IgD-negative memory B cell (primary cell): ENCODE results near the gene CTXN1. TPM values are rescaled to one million over a fixed set of nuclear protein-coding genes. Genes with fewer than 3 reads are reported as not detected.

Experiments
- H3K27ac Mint-ChIP-seq, 3 donors: one replicate each; pipeline ENCODE4 v1.8.0; 2020 to 2022; ENCODE audit warnings: mild to moderate bottlenecking in 3 of 3, mixed read lengths in 3 of 3, moderate library complexity in 1 of 3
- H3K27me3 Mint-ChIP-seq: one replicate; pipeline ENCODE4 v1.8.0; 2021; ENCODE audit warnings: mixed read lengths
- H3K36me3 Mint-ChIP-seq: one replicate; pipeline ENCODE4 v1.8.0; 2020; ENCODE audit warnings: mild to moderate bottlenecking, mixed read lengths
- H3K4me1 Mint-ChIP-seq, 3 donors: one replicate each; pipeline ENCODE4 v1.8.0; 2020 to 2022; ENCODE audit warnings: mixed read lengths in 3 of 3, mild to moderate bottlenecking in 1 of 3
- H3K4me3 Mint-ChIP-seq, 4 donors: one replicate each; pipeline ENCODE4 v1.8.0; 2020 to 2022; ENCODE audit warnings: mild to moderate bottlenecking in 4 of 4, mixed read lengths in 4 of 4, moderate library complexity in 3 of 4
- H3K9me3 Mint-ChIP-seq, 3 donors: one replicate each; pipeline ENCODE4 v1.8.0; 2020 to 2021; ENCODE audit warnings: mixed read lengths in 3 of 3, mild to moderate bottlenecking in 1 of 3
- polyA plus RNA-seq: library from polyadenylated mRNA; unstranded; fragments of 300-500 nt; fragmentation: Illumina TruSeq; gene quantifications from one replicate; pipeline ENCODE4 v1.2.3, GENCODE V29; 2021

Gene CTXN1
- polyA plus RNA-seq, 1 donor from 2014 or later: not detected

DNA sequence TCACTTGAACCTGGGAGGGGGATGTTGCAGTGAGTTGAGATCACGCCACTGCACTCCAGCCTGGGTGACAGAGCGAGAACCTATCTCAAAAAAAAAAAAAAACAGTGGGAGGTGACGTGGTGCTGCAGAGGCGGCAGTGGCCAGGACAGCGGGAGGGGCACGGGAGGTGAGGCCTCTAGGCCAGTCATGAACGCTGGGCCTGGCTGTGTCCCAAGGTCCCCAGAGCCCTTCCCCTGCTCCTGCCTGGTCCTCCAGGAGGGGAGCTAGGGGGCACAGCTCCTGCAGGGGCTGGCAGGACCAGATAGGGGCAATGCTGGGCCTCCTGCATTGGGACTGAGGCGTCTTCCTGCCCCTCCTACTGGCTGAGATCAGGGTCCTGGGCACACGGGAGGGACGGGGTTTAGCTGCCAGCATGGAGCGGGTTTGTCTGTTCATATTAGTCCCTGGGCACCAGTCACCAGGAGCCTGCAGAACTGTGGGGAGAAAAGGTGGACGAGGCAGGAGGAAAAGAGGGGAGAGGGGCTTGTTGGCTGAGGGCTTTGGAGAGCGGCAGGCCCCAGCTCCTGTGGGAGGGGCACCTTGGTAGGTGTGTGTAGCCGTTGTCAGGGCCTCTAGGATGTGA is 17.7 kb downstream of the CTXN1 start:
- peak overlapping the region in 1 of 4 donors; percentile 49 for H3K4me3 Mint-ChIP-seq
- peak overlapping the region in 1 of 3 donors; percentile 82 for H3K27ac Mint-ChIP-seq
- H3K27me3 Mint-ChIP-seq: no peaks in the 10 kb centered on the region
- H3K4me1 Mint-ChIP-seq: peaks cover 9 to 13% (median 12%) of the 10 kb centered on the region in 3 donors
- H3K9me3 Mint-ChIP-seq: no peaks in the 10 kb centered on the region
- H3K36me3 Mint-ChIP-seq: peaks cover 6% of the 10 kb centered on the region

DNA sequence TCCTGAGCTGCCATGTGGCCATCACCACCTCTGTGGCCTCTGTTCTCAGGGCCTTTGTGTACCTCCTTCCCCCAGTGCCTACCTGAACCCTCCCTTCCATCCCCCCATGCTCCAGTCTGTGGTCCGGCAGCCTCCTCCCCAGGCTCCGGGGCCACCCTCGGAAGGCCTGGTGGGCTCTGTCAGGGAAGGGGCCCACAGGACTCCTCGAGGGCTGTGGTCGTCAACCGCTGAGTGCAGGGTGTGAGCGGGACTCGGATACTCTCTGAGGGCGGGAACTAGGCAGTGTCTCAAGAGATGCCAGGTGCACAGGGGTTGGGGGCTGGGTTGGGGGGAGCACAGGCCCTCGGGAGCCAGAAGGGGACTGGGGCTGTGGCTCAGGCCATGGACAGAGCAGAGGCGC is 18.4 kb downstream of the CTXN1 start:
- Mint-ChIP-seq H3K4me1 (peaks cover 11 to 14% (median 13%) of the 10 kb centered on the region in 3 donors), H3K4me3 (no peak overlapping the region), H3K27ac (peak overlapping the region in 2 of 3 donors; percentile 50 to 82), H3K27me3 (no peaks in the 10 kb centered on the region), H3K9me3 (no peaks in the 10 kb centered on the region), H3K36me3 (peaks cover 2% of the 10 kb centered on the region)

DNA sequence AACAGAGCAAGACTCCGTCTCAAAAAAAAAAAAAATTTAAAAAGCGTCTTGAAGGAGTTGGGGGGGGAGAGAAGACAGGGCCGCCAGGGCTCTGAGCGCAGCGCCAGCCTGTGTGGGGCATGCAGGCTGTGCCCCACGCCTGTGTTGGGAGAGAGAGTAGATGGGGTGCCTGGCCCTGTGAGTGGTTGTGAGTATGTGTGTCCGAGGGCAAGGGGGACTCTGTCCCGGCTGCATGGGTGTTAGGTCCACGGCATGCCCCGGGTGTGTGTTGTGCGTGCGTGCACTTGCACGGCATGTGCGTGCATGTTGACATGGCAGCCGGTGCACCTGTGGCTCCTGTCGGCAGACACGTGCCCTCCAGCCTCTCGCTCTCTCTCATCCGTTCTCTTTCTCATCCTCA is 18.8 kb downstream of the CTXN1 start:
- peaks cover 13 to 15% (median 13%) of the 10 kb centered on the region in 3 donors for H3K4me1 Mint-ChIP-seq
- H3K4me3 Mint-ChIP-seq: no peak overlapping the region

DNA sequence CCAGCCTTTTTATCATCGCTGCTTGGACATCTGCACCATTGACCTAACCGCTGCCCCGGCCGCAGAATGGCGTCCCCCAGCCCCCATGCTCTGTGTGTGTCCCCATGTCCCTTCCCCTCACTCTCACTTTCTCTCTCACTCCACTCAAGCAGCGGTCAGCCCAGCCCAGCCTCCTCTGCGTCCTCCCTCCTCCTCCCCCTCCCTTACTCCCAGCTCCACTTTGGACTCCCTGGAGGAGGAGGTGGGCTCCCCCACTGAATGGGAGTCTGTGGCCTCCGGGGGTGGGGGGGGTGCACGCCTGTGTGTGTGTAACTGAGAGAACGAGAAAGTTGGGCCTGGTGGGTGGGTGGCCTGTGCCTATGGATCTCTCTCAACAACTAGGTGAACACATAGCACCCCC is 20.1 kb downstream of the CTXN1 start:
- Mint-ChIP-seq H3K9me3 (no peaks in the 10 kb centered on the region), H3K27ac (peak overlapping the region in 2 of 3 donors; percentile 79 to 97), H3K4me1 (peaks cover 13 to 15% (median 13%) of the 10 kb centered on the region in 3 donors), H3K4me3 (peak overlapping the region; percentile 50 to 88 (median 73)), H3K27me3 (no peaks in the 10 kb centered on the region), H3K36me3 (no peaks in the 10 kb centered on the region)

More for the DNA sequence above, 18.8 kb downstream of the CTXN1 start:
- Mint-ChIP-seq H3K27ac (peak overlapping the region in 2 of 3 donors; percentile 50 to 82), H3K27me3 (no peaks in the 10 kb centered on the region), H3K36me3 (peaks cover 2% of the 10 kb centered on the region), H3K9me3 (no peaks in the 10 kb centered on the region)

DNA sequence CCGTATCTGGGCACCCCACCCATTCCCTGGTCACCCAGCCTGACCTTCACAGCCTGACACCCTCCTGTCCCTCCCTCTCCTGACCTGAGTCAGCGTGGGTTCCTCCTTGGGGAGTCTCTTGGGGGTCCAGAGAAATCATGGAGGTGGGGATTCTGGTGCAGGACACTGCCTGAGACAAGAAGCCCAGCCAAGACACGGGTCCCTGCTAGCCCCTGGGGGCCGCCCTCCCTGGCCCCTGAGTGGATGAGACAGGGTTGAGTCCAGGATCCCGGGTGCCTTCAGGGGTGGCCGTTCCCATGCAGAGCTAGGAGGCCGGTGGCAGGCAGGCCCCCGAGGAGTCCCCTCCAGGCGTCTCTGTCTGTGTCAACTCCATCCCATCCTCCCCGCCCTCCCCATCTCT is 20.7 kb downstream of the CTXN1 start:
- H3K36me3 Mint-ChIP-seq: no peaks in the 10 kb centered on the region
- peak overlapping the region; percentile 79 to 97 (median 89) for H3K27ac Mint-ChIP-seq
- peaks cover 13 to 15% (median 13%) of the 10 kb centered on the region in 3 donors for H3K4me1 Mint-ChIP-seq
- H3K27me3 Mint-ChIP-seq: no peaks in the 10 kb centered on the region
- H3K4me3 Mint-ChIP-seq: peak overlapping the region; percentile 85 to 94 (median 90)
- H3K9me3 Mint-ChIP-seq: no peaks in the 10 kb centered on the region

DNA sequence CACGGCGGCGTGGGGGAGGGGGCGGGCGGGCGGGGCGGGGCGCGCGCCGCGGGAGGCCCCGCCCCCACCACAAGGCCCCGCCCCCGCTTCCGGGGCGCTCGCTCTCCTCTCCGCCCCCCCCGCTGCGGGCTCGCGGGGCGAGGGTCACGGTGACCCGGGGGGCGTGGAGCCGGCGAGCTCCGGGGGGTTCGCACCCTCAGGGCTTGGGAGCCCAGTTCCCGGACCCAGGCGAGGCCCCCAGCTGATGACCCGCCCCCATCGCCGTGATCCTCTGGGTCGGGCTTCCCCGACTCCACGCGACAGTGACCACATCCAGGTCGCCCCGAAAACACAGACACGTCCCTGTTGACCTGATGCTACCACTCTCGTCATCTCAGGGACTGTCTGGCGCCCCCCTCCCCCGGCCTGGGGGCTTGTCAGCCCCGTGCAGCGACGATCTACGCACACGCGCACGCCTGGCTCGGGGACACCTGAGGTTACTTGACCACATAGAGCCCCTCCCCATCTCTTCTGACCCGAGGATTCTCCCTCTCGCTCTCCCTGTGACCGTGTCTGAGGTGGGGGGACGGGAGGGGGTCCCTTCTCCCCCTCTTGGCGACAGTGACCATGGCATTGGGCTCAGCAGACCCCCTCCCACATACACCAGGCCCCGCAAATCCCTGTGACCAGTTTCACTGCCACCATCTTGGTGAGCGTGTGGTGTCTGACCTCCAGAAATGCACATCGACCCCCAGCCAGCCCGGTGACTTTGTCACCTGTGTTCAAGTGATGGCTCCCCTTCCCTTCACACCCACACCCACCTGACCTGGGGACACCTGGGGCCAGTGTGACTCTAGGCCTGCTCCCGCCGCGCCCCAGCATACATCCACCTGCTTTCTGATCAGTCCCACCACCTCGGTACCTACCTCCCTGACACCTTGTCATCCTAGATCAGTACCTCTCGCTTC is 21.6 kb downstream of the CTXN1 start:
- Mint-ChIP-seq H3K9me3 (no peaks in the 10 kb centered on the region), H3K27me3 (no peaks in the 10 kb centered on the region), H3K4me1 (peaks cover 13 to 15% (median 13%) of the 10 kb centered on the region in 3 donors)

DNA sequence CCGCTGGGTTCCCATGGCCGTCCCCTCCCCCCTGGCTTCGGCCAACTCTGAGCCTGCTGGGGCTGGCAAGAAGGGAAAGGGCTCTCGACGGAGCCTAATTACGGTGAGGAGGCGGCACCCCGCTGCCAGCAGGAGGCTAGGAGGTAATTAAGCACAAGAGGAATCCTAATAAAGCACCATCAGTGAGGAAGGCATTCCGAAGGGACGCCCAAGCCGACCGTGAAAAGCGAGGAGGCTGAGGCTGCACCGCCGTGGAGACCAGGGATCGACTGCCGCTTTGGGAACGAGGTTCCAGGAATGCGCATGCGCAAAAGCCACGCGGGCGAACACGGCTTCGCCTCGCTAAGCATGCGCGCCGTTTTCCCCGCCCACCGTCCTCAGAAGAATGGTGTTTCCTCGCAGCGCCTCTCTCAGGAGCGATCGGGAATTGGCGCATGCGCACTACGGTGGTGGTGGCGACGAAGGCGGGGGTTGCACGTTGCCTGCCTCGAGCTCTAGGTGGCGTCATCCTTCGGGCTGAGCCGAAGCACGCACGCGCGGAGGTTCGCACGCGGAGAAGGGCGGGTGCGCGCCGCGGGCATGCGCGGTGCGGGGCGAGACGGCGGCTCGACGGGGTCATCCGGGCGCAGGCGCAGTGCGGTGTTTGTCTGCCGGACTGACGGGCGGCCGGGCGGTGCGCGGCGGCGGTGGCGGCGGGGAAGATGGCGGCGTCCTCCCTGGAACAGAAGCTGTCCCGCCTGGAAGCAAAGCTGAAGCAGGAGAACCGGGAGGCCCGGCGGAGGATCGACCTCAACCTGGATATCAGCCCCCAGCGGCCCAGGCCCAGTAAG is 22.5 kb downstream of the CTXN1 start, which contains the start of gene MAP2K7:
TSS of gene MAP2K7 (plus strand) at position 634 of the 830 bp plus-strand sequence. CDS start at position 702, 68 bp downstream.
- Mint-ChIP-seq H3K4me3 (peak within 1 kb of the TSS; percentile 85 to 95 (median 90)), H3K27me3 (no peaks in the 10 kb centered on the region), H3K27ac (peak within 1 kb of the TSS; percentile 97 to 99 (median 98)), H3K4me1 (peaks cover 13 to 15% (median 13%) of the 10 kb centered on the region in 3 donors), H3K36me3 (no peaks in the 10 kb centered on the region), H3K9me3 (no peaks in the 10 kb centered on the region)

More for the DNA sequence above, 21.6 kb downstream of the CTXN1 start:
- Mint-ChIP-seq H3K27ac (peak overlapping the region; percentile 89 to 98 (median 97)), H3K36me3 (no peaks in the 10 kb centered on the region), H3K4me3 (peak overlapping the region; percentile 85 to 94 (median 90))

DNA sequence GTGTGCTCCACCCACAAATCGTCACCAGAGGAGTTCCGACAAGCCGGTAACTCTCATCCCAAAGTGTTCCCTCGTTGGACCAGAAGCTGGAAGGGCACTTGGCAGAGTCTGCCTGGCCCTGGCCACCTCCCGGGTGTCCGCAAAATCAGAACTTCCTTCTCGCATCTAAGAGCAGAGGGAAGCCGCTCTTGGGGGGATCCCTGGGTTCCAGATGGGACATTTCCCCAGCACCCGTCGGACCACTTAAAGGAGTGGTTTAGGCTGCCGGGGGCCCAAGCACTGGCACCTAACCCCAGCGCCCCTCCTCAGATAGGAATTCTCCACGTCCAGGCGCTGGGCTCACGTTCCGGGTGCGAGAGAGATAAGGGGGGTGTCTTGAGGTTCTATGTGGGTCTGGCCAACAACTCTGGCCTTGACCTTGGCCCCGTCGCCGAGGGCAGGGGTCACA is 23.1 kb downstream of the CTXN1 start:
- Mint-ChIP-seq H3K27me3 (no peaks in the 10 kb centered on the region), H3K9me3 (no peaks in the 10 kb centered on the region), H3K36me3 (no peaks in the 10 kb centered on the region), H3K27ac (peak overlapping the region; percentile 97 to 99 (median 98)), H3K4me1 (peaks cover 13 to 15% (median 13%) of the 10 kb centered on the region in 3 donors), H3K4me3 (peak overlapping the region; percentile 84 to 95 (median 90))

DNA sequence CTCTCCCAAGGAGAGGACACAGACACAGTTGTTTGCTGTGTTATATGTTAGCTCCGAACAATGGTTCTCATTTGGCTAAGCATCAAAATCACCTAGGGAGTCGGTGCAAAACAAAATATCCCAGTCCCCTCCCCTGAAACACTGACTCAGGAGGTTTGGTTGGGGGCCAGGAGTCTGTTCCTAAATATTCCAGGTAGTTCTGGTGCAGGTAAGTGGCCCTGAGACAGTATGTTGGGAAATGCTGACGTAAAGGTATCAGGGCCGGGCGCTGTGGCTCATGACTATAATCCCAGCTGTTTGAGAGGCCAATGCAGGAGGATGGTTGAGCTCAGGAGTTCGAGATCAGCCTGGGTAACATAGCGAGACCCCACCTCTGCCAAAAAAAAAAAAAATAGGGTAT is 24.6 kb downstream of the CTXN1 start:
- peak overlapping the region in 1 of 4 donors; percentile 86 for H3K4me3 Mint-ChIP-seq
- no peaks in the 10 kb centered on the region for H3K27me3 Mint-ChIP-seq
- H3K9me3 Mint-ChIP-seq: no peaks in the 10 kb centered on the region
- peaks cover 13 to 15% (median 13%) of the 10 kb centered on the region in 3 donors for H3K4me1 Mint-ChIP-seq
- peak overlapping the region in 2 of 3 donors; percentile 81 to 97 for H3K27ac Mint-ChIP-seq
- H3K36me3 Mint-ChIP-seq: no peaks in the 10 kb centered on the region

DNA sequence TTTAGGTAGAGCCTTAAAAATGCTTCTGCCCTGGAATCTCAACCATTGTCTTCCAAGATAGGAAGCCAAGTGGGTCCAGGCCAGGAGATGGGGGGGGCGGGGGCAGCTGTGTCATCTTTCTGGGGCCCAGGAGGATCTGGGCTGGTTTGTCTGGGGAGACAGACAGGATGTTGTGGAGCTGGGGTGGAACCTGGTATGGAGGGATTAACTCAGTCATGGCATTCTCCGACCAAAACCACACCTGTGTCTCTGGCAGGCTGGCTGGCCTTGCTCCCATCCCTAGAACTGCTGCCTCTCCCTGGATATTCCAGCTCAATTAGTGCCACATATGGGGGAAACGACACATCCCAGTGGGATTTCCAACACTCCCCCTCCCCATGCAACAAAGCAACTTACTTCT is 25.0 kb downstream of the CTXN1 start:
- peak overlapping the region in 1 of 3 donors; percentile 97 for H3K27ac Mint-ChIP-seq
- no peaks in the 10 kb centered on the region for H3K9me3 Mint-ChIP-seq
- no peaks in the 10 kb centered on the region for H3K27me3 Mint-ChIP-seq
- no peaks in the 10 kb centered on the region for H3K36me3 Mint-ChIP-seq
- peaks cover 13 to 15% (median 13%) of the 10 kb centered on the region in 3 donors for H3K4me1 Mint-ChIP-seq
- H3K4me3 Mint-ChIP-seq: peak overlapping the region in 1 of 4 donors; percentile 48

DNA sequence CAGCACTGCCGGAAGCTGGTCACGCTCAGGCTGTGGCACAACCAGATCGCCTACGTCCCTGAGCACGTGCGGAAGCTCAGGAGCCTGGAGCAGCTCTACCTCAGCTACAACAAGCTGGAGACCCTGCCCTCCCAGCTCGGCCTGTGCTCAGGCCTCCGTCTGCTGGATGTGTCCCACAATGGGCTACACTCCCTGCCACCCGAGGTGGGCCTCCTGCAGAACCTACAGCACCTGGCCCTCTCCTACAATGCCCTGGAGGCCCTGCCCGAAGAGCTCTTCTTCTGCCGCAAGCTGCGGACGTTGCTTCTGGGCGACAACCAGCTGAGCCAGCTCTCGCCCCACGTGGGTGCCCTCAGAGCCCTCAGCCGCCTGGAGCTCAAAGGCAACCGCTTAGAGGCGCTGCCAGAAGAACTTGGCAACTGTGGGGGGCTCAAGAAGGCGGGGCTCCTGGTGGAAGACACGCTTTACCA is 25.5 kb downstream of the CTXN1 start:
- H3K9me3 Mint-ChIP-seq: no peaks in the 10 kb centered on the region
- H3K27ac Mint-ChIP-seq: peak overlapping the region in 1 of 3 donors; percentile 97
- H3K36me3 Mint-ChIP-seq: no peaks in the 10 kb centered on the region
- peak overlapping the region in 1 of 4 donors; percentile 48 for H3K4me3 Mint-ChIP-seq
- no peaks in the 10 kb centered on the region for H3K27me3 Mint-ChIP-seq
- peaks cover 11 to 13% (median 13%) of the 10 kb centered on the region in 3 donors for H3K4me1 Mint-ChIP-seq

DNA sequence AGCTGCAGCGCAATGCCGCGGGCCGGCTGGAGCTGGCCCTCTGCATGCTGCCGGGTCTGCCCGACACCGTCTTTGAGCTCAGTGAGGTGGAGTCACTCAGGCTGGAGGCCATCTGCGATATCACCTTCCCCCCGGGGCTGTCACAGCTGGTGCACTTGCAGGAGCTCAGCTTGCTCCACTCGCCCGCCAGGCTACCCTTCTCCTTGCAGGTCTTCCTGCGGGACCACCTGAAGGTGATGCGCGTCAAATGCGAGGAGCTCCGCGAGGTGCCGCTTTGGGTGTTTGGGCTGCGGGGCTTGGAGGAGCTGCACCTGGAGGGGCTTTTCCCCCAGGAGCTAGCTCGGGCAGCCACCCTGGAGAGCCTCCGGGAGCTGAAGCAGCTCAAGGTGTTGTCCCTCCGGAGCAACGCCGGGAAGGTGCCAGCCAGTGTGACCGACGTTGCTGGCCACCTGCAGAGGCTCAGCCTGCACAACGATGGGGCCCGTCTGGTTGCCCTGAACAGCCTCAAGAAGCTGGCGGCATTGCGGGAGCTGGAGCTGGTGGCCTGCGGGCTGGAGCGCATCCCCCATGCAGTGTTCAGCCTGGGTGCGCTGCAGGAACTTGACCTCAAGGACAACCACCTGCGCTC is 26.1 kb downstream of the CTXN1 start:
- Mint-ChIP-seq H3K4me3 (no peak overlapping the region), H3K4me1 (peaks cover 7 to 11% (median 10%) of the 10 kb centered on the region in 3 donors), H3K36me3 (no peaks in the 10 kb centered on the region), H3K27ac (no peak overlapping the region), H3K27me3 (peaks cover 3% of the 10 kb centered on the region), H3K9me3 (no peaks in the 10 kb centered on the region)

DNA sequence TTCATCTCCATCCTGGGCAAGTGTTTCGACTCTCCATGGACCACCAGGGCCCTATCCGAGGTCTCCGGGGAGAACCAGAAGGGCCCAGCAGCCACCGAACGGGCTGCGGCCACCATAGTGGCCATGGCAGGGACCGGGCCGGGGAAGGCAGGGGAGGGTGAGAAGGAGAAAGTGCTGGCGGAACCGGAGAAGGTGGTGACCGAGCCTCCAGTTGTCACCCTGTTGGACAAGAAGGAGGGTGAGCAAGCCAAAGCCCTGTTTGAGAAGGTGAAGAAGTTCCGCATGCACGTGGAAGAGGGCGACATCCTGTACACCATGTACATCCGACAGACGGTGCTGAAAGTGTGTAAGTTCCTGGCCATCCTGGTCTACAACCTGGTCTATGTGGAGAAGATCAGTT is 27.0 kb downstream of the CTXN1 start:
- Mint-ChIP-seq H3K9me3 (no peaks in the 10 kb centered on the region), H3K27me3 (peaks cover 9% of the 10 kb centered on the region)

DNA sequence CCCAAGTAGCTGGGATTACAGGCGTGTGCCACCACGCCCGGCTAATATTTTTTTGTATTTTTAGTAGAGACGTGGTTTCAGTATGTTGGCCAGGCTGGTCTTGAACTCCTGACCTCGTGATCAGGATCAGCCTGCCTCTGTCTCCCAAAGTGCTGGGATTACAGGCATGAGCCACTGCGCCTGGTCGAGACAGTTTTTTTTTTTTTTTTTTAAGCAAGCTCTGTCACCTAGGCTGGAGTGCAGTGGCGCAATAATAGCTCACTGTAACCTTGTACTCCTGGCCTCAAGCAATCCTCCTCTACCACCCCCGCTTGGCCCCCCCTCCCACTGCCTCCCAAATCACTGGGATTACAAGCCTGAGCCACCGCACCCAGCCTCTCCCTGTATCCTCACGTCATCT is 28.6 kb downstream of the CTXN1 start:
- no peak overlapping the region for H3K4me3 Mint-ChIP-seq
- H3K9me3 Mint-ChIP-seq: no peaks in the 10 kb centered on the region
- no peaks in the 10 kb centered on the region for H3K4me1 Mint-ChIP-seq
- H3K27me3 Mint-ChIP-seq: peaks cover 12% of the 10 kb centered on the region
- no peaks in the 10 kb centered on the region for H3K36me3 Mint-ChIP-seq
- H3K27ac Mint-ChIP-seq: no peak overlapping the region

More for the DNA sequence above, 27.0 kb downstream of the CTXN1 start:
- no peak overlapping the region for H3K4me3 Mint-ChIP-seq
- H3K36me3 Mint-ChIP-seq: no peaks in the 10 kb centered on the region
- H3K27ac Mint-ChIP-seq: no peak overlapping the region
- peaks cover 4 to 7% (median 5%) of the 10 kb centered on the region in 3 donors for H3K4me1 Mint-ChIP-seq
